C4-2B (cell line): ENCODE results near the gene CSDE1.

Experiments used
- CTCF ChIP-seq: fragments of 450-650 bp; conservative IDR thresholded peaks from 2 replicates; pipeline ENCODE4 v1.5.1; 2017; ENCODE audit warnings: mild to moderate bottlenecking
- ZFX ChIP-seq: fragments of 450-650 bp; IDR thresholded peaks from 2 replicates; pipeline ENCODE4 v1.6.1; 2017

- no peak for TF ChIP-seq CTCF
- TF ChIP-seq ZFX: no peak
Observed at GRCh38 chr1:114740331-114740730, 17.5 kb downstream of the CSDE1 start.
